ENCODE measurements around the gene SMYD3.

DNA sequence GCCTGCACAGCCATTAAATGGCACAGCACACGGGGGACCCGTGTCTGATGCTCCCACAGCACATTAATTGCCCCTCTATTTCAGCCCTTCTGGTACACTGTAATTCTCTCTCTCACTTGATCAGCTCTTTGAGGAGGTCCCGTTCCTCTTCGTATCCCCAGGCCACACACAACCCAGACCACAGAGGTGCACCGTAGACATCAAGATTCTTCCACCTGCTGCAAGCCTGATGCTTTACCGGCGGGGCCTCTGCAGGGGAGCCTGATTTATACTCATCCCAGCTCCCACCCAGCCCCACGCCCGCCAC is 759 bp downstream of the SMYD3 start:
- TF ChIP-seq, protein P1, sequence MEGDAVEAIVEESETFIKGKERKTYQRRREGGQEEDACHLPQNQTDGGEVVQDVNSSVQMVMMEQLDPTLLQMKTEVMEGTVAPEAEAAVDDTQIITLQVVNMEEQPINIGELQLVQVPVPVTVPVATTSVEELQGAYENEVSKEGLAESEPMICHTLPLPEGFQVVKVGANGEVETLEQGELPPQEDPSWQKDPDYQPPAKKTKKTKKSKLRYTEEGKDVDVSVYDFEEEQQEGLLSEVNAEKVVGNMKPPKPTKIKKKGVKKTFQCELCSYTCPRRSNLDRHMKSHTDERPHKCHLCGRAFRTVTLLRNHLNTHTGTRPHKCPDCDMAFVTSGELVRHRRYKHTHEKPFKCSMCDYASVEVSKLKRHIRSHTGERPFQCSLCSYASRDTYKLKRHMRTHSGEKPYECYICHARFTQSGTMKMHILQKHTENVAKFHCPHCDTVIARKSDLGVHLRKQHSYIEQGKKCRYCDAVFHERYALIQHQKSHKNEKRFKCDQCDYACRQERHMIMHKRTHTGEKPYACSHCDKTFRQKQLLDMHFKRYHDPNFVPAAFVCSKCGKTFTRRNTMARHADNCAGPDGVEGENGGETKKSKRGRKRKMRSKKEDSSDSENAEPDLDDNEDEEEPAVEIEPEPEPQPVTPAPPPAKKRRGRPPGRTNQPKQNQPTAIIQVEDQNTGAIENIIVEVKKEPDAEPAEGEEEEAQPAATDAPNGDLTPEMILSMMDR (IDR thresholded peaks at IDR 0.05; ENCODE audit: insufficient read depth, low read length, poor library complexity, severe bottlenecking): no peak
- no peak for TF ChIP-seq EZH2phosphoT487 (conservative IDR thresholded peaks at IDR 0.05; ENCODE audit: low read length)
